GF-D8 (cell line): Measurements from ENCODE around the gene DDX6.
"Not testable (repeated sequence)": the region's sequence is repeated elsewhere in the genome, so short reads cannot be mapped to it uniquely, and the experiment has no call there.

ENCODE experiments used
- DNase-seq: peaks from one replicate; lab custom pipeline; 2025; lab: John Stamatoyannopoulos, UW

DDX6 gene, protein sequence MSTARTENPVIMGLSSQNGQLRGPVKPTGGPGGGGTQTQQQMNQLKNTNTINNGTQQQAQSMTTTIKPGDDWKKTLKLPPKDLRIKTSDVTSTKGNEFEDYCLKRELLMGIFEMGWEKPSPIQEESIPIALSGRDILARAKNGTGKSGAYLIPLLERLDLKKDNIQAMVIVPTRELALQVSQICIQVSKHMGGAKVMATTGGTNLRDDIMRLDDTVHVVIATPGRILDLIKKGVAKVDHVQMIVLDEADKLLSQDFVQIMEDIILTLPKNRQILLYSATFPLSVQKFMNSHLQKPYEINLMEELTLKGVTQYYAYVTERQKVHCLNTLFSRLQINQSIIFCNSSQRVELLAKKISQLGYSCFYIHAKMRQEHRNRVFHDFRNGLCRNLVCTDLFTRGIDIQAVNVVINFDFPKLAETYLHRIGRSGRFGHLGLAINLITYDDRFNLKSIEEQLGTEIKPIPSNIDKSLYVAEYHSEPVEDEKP

DNA sequence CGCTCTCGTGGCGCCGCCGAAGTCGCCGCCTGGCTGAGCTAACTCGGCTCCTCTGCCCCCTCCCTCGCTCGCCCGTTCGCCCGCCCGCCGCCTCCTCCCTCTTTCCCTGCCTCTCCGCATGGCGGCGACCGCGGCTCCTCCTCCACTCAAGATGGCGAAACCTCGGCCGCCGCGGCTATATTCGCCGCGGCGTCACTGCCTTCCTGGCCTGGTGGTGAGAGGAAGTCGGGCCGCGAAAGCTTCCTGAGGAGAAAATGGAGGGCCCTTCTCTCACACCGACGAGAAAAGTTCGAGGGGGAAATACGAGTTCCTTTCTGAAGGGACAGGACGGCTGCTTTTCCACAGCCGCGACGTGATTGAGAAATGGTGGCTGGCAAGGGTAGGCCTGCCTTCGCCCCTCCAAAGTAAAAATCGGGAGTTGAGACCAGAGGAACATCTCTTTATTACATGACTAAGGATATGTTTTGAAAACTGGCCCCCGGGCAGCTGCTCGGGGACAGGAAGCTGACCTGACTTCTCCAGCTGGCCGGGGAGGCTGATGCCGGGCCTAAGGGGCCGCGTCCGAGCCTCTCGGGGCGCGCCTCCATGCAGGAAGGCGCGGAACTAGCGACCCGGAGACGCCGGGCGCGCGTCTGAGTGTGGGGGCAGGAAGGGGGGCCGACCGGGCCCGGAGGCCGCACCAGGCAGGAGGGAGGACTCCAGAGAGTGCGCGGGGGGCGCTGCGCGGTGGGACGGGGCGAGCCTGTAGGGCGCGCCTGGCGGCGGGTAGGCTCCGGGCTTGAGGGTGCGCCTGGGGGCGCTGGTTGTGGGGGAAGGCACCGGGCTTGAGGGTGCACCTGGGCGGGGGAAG, at the start of gene DDX6:
Gene DDX6 (minus strand): TSS at position 54 of the 850 bp plus-strand sequence. CDS start 4,913 bp downstream, outside the sequence.
- peak; percentile 95 for DNase-seq

DNA sequence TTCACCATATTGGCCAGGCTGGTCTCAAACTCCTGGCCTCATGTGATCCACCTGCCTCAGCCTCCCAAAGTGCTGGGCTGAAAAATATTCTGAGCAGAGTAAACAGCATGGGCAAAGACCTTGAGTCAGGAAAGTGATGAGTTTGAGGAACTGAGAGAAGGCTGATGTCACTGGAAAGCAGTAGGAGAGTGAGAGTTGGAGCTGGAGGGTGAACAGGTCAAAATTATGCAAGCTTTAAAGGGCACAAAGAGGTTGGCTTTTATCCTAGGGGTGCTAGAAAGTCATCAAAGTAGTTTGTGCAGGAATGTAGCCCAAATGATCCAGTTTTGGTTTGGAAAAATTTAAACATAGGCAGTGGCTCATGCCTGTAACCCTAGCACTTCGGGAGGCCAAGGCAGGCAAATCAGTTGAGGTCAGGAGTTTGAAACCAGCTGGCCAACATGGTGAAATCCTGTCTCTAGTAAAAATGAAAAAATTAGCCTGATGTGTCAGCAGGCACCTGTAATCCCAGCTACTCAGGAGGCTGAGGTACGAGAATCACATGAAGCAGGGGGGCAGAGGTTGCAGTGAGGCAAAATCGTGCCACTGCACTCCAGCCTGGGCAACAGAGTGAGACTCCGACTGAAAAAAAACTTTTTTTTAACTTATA, 48.1 kb upstream of the DDX6 start:
- no peak for DNase-seq

DNA sequence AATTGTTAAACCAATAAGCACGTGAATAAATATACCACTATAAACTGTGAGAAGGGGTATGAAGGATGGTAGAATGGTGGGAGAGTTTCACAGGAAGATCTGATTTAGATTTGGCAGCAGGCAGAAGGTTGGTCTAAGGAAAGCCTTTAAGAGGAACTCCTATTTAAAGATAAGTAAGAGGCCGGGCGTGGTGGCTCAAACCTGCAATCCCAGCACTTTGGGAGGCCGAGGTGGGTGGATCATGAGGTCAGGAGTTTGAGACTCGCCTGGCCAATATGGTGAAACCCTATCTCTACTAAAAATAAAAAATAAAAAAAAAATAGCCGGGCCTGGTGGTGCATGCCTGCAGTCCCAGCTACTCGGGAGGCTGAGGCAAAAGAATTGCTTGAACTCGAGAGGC, 46.9 kb upstream of the DDX6 start:
- no peak for DNase-seq

DNA sequence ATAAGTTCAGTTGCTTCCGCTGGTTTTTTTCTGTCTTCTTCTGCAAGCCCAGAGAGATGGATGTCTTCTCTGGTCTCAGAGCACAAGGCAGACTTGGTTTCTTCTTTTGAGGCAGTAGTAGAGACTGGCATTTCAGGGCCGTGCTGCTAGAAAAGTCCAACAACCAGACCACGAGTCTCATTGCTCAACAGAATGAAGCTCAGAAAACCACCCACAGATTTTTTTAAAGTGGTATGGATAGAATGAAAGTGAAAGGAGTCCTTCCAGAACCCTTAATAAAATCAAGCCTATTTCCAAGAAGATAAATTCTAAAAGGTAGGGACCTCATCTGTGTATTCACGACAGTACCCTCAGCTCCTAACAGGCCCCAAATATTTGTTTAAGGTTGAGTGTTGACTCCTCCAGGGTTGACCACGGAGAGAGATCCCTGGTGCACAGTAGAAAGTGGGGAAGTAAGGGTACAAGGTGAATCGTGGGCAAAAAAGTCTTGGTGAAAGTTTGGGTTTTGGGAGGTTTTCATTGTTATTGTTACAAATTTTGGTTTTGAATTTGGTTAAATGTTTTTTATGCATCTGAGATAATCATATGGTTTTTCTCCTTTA, 43.6 kb upstream of the DDX6 start:
- no peak for DNase-seq

DNA sequence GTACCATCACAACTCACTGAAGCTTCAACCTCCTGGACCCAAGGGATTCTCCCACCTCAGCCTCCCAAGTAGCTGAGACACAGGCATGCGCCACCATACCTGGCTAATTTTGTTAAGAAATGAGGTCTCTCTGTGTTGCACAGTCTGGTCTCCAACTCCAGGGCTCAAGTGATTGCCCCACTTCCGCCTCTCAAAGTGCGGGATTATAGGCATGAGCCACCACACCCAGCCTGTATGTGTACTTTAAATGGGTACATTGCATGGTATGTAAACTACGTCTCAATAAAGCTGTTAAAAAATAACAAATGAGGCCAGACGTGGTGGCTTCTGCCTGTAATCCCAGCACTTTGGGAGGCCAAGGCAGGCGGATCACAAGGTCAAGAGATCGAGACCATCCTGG, 36.2 kb upstream of the DDX6 start:
- DNase-seq, result no peak

DNA sequence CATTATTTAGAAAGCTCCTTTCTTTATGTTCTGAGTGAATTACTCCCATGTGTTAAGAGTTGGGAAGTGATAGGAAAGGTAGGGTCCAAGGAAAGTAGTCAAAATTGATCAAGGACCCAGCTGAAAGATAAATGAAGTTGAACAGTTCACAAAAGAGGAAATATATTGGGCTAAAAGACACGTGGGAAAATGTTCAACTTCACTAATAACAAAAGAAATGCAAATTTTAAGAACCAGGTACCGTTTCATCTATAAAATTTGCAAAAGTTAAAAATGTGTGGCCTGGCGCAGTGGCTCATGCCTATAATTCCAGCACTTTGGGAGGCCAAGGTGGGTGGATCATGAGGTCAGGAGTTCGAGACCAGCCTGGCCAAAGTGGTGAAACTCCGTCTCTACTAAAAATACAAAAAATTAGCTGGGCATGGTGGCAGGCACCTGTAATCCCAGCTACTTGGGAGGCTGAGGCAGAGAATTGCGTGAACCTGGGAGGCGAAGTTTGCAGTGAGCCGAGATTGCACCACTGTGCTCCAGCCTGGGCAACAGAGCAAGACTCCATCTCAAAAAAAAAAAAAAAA, 32.1 kb upstream of the DDX6 start:
- not testable (repeated sequence) for DNase-seq

DNA sequence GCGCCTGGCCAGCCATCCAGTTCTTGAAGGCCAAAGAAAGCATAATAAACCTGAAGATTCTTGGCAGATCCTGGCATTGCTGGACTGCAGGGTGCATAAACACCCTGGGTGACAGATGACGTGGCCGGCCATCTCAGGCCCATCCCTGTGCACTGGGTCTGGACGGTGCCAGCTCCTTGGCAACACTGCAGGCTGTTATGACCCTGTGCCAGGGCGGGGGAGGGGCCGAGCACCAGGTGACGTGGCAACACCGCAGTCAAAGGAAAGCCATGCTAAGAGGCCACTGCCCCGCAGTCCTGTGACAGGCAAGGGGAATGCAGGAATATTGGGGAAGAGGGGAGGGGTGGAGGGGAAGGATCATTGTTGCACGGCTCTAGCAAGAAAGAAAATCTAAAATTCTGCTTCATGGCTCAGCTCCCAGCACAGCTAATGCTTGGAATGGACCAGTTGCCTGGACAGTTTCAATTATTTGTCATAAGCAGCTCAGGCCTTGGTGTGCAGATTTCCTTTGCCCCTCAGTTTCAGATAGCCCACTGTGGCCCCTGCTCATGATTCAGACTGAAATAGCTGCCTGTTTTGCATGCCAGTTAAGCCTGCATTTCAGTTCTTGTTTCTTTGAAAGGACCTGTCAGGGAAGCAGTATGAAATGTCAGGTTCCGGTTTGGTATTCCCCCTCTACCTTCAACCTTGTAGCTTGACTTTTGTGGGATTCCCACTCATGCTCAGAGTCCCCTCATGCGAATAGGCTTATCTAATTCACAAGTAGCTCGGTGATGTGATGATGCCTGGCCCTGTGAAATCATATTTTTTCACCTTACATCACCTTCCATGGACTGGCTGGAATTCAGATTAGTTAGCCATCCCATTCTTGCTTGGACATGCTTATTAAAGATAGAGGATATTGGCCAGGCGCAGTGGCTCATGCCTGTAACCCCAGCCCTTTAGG, 29.7 kb upstream of the DDX6 start:
- DNase-seq, result no peak

DNA sequence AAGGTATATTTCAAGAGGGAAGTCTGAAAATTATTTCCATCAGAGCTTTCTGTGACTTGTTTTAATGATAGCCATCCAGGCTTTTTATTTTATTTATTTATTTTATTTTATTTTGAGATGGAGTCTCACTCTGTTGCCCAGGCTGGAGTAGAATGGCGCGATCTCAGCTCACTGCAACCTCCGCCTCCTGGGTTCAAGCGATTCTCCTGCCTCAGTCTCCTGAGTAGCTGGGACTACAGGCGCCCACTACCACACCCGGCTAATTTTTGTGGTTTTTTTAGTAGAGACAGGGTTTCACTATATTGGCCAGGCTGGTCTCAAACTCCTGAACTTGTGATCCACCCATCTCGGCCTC, 29.0 kb upstream of the DDX6 start:
- not testable (repeated sequence) for DNase-seq

DNA sequence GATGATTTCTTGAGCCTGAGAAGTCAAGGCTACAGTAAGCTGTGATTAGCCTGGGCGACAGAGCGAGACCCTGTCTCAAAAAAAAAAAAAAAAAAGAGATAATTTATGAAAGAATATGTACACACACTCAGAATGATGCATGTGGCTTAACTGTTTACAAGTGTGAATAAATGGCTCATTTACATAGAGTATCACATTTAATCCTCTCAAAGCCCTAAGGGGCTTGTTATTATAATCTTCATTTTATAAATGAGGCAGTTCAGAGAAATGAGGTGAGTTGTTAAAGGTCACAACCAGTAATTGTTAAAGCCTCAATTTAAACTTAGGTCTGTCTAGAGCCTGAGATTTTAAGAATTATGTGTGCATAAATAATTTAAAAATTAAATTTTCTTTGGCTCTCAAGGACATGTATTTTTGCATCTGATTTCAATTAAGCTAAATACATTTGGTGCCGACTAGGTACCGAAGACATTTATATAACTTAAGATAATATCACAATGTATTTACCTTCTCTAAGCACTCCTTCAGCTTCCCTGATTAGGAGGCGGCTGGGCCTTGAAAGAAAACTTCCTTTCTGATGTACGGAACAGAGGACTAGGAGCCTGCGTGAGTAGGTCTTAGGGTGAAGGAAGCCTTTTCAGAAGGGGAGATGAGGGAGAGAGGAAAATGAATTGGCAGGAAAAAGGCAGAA, 28.5 kb upstream of the DDX6 start:
- DNase-seq, result no peak

DNA sequence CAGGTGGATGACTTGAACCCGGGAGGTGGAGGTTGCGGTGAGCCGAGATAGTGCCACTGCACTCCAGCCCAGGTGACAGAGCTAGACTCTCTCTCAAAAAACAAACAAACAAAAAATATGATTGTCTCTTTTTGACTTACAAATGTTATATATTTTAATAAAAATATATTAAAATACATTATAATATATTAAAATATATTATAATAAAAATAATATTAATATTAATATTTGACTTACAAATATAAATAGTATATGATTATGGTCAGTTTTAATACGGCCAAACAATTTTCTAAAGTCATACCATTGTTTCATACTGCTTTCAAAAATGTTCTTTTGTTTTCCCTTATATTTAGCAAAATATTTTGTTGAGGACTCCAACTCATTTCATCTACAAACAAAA, 27.2 kb upstream of the DDX6 start:
- DNase-seq, result no peak

DNA sequence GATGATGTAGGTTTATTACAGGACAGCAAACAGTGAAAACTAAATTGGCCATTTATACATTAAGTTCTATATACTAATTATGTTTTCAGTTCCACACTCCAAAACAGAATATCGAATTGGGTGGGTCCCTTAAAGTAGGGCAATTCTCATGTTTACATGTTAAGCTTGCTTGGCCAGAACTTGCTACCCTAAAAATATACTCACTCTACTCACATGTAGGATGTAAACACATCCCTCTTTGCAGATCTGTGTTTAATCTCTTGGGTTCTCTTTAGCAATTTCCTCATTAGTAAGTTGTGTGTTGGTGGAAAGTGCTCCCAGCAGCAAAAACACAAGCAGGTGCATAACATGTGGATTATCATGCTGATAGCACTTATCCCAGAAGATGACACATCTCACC, 22.6 kb upstream of the DDX6 start:
- no peak for DNase-seq

DNA sequence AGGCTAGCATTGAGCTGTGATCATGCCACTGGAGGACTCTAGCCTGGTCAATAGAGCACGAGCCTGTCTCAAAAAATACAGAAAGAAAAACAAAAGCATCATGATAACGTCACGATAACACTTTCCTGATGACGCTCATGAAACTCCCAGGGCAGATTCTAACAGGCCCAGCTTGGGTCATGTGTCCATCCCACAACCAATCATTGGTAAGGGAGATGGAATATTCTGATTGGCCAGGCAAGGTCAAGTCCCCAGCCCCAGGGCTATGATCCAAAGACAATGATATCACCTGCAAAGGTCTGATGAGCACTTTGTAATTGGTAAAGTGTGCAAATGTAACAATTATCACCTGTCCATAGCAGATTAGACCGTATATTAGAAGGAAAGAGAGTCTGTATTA, 21.5 kb upstream of the DDX6 start:
- no peak for DNase-seq

DNA sequence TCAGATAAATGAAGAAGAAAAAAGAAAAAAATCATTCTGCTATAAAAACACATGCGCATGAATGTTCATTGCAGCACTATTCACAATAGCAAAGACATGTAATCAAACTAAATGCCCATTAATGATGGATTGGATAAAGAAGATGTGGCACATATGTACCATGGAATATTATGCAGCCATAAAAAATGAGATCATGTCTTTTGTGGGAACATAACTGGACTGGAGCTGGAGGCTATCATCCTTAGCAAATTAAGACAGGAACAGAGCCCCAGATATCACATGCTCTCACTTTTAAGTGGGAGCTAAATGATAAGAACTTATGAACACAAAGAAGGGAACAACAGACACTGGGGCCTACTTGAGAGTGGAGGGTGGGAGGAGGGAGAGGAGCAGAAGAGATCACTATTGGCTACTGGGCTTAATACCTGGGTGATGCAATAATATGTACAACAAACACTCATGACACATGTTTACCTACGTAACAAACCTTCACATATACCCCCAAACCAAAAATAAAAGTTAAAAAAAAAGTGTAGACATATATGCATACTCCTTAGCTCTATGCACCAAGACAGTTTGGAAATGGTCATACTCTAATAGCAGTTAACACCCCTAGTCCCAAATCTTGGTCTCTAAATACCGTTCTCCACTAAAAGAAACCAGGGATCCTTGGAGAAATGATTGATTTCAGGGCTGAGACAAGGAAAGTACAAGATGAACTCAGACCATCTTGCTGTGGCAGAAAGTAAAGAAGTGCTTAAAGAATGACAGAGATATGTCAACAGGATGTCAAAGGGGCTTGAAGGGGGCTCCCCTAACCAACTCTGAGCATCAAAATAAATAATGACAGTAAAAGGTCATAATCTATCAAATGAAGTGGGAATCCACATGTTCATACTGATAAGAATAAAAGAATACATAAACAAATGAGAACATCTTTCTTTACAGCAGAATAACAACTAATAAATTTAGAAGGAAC, 17.1 kb upstream of the DDX6 start:
- no peak for DNase-seq

DNA sequence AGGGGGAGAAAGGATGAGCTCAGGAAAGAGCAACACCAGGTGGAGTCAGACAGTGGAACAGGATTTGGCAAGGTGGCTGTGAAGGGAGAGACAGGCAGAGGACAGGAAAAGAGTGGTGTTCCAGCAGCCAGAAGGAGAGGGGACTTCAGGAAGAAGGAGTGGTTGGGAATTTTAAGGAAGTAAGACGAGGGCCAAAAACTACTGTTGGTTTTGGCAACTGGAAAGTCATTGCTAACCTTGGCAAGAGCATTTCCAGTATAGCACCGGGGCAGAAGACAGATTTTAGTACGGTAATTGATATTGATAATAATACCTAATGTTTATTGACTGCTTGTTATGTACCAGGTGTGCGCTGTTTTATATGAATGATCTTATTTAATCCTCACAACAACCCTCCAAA, 15.4 kb upstream of the DDX6 start:
- DNase-seq, result no peak

DNA sequence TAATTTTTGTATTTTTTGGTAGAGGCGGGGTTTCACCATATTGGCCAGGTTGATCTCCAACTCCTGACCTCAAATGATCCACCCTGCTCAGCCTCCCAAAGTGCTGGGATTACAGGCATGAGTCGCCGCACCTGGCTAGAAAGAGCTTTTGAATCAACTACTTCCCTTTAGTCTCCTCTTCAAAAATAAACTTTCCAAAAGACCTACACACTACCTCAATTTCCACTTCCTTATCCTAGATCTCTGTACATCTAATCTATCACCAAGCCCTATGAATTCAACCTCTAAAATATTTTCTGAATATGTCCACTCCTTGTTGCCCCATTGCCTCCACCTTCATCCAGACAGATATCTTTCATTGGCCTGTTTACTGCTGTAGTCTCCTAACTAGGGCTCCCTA, 13.1 kb upstream of the DDX6 start:
- DNase-seq, result no peak

DNA sequence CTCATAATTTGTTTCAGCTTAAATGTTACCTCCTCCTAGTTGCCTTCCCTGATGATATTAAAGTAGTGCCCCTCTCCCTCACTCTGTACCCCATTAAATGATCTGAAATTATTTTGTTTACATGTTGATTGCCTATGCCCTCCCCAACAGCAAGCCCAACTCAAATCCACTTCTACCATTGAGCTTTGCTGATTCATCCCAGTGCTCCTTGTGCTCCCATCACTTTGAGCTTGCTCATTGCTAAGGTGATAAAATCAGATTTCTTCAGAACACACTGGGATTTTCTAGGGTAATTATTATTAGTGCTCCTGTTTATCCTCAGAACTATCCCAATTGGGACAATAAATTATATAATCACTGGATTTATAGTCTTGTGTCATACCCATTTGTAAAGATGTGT, 8.4 kb upstream of the DDX6 start:
- DNase-seq, result no peak

DNA sequence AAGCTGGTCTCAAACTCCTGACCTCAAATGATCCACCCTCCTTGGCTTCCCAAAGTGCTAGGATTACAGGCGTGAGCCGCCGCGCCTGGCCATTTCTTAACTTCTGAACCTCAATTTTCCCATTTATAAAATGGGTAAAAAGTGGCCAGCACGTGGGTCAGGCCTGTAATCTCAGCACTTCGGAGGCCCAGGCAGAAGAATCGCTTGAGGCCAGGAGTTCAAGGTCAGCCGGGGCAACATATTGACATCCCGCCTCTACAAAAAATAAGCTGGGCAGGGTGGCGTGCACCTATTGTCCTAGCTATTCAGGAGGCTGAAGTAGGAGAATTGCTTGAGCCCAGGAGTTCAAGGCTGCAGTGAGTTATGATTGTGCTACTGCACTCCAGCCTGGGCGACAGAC, 6.5 kb upstream of the DDX6 start:
- no peak for DNase-seq

DNA sequence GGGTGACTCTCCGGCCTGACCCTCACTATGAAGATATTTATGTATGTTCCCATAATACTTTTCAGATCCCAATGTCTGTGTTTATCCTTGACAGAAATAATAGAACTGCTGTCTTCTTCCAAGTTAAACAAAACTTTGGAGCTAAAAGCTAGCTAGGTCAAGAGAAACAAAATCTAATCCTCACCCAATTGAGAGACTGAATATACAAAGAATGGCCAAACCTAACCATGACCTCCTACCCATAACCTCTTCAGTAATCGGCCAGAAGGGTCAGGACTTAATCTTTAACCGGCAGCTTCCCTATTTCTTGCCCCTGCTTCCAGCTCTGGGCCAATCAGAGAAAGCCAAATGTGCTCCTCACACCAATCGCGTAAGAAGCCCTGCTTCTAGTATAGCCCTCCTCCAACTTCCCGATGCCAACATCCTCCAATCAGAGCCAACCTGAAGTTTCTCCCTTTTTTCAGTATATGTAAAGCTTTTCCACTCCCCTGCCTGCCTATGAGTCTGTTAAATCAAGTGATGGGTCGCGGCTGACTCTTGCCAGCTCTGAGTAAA, 1.7 kb upstream of the DDX6 start:
- peak; percentile 100 for DNase-seq
